Astrocyte of the hippocampus (primary cell): ENCODE data around the gene TAS2R3.
A peak's percentile ranks its signal among the peaks of the same experiment; 100 is the strongest.
"Not testable (repeated sequence)": the region's sequence is repeated elsewhere in the genome, so short reads cannot be mapped to it uniquely, and the experiment has no call there.

Source experiments
- DNase-seq: peaks from one replicate; pipeline ENCODE4 v3.0.0; 2011; ENCODE audit warnings: low read depth, low spot score

Gene TAS2R3, protein sequence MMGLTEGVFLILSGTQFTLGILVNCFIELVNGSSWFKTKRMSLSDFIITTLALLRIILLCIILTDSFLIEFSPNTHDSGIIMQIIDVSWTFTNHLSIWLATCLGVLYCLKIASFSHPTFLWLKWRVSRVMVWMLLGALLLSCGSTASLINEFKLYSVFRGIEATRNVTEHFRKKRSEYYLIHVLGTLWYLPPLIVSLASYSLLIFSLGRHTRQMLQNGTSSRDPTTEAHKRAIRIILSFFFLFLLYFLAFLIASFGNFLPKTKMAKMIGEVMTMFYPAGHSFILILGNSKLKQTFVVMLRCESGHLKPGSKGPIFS

GRCh38 chr7:141763797-141764196 is at the start of gene TAS2R3:
Gene TAS2R3, plus strand, starts transcription at chr7:141764097. Its CDS starts 62 bp downstream, at chr7:141764159.
- DNase-seq, result no peak

DNA sequence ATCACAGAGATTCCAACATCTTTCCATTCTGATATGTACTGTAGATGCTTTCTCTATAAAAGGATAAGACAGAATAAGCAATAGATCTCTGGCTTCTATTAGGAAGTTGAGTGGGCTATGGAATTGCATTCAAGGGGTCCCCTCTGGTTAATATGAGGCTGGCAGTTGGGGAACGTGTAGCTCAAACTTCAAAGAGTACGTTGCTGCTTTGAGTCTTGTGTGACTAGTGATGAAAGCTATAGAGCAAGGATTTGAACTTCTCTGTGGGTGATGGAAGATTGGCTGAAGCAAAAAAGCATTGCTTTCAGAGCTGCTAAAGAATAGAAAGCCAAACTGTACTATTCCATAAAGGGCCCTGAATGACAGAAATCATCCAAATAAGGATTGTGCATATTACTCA is 49.3 kb upstream of the TAS2R3 start:
- no peak for DNase-seq

- no peak for DNase-seq
Measured at GRCh38 chr7:141715018-141715417, 48.9 kb upstream of the TAS2R3 start.

DNA sequence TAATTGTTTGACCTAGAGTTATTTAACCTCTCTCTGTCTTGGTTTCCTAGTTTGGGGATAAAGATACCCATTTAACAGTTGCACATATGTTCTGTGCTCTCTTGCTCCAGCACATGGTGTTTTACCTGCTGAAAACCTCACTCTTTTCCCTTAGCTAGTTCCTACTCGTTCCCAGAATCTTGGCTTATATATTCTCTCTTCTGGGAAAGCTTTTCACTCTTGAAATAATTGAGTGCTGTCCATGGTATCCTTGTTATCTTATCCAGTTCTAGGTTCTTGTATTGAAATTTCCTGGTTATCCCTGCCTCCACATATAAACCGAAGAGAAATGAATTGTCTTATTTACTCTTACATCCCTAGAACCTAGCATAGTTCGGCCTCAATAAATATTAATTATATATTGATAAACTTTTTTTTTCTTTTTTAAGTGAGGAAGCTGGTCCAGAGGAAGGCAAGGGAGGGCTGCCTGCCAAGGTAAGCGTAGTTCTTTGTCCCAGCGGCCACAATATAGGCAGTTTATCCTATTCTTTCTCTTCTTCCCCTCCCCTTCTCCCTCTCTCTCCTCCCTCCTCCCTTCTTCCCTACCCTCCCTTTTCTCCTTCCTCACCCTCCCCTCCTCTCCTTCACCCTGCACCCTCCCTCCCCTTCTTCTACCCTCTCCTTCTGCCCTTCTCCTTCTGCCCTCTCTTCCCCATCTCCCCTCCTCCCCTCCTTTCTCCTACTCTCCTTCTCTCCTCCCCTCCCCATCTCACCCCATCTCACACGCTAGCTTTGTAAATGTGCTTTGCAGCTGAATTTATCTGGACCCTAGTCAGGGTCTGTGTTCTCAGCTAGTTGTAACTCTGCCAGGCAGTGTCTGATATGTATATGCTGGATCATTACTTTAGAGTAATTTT is 47.9 kb upstream of the TAS2R3 start:
- no peak for DNase-seq

DNA sequence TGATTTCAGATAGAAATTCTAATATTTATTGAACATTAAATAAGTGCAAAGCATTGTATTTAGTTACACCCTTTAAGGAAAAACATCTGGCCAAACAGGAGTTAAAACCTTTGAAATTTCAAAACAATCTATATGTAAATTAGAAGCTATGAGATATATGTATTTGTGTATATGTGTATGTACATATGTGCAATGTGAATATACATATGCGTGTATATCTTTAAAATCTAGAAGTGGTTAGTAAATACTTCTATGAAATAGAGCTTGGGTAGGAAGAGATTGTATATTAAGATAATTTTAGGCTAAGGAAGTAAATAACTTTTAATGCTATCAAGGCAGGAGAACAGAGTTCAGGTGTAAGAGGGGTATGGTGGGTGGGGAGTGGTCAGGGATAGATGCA is 46.4 kb upstream of the TAS2R3 start:
- DNase-seq, result no peak

DNA sequence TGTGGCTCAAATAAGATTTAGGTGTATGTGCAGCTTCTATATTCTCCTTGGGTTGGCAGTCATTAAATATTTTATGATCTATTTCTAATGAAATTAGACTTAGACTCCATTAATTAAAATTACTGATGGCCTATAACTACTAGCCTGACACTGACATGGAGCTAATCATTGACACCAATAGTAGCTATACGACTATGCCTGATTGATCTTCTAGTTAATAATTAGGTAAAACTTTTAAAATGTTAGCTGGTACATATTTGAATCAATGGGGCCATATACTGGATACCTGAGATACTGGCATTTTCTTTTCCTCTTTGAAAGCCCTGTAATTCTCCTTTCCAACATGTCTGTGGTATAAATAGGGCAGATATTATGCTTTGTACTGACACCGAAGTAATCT is 41.4 kb upstream of the TAS2R3 start:
- no peak for DNase-seq

DNA sequence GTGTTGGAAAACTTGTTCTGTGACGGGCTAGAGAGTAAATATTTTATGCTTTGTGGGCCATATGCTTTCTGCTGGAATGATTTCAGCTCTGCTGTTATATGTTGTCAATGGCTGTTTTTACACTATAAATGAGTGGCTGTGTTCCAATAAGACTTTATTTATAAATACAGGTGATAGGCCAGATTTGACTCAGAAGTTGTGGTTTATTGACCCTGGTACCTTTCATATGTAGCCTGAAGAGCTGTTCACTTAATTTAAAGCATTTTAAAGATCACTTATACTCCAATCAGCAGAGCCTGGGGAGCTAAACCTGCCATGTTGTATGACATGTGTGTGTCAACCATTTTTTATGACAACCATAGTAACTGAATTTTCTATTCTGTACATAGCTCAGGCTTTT is 34.9 kb upstream of the TAS2R3 start:
- DNase-seq, result no peak

DNA sequence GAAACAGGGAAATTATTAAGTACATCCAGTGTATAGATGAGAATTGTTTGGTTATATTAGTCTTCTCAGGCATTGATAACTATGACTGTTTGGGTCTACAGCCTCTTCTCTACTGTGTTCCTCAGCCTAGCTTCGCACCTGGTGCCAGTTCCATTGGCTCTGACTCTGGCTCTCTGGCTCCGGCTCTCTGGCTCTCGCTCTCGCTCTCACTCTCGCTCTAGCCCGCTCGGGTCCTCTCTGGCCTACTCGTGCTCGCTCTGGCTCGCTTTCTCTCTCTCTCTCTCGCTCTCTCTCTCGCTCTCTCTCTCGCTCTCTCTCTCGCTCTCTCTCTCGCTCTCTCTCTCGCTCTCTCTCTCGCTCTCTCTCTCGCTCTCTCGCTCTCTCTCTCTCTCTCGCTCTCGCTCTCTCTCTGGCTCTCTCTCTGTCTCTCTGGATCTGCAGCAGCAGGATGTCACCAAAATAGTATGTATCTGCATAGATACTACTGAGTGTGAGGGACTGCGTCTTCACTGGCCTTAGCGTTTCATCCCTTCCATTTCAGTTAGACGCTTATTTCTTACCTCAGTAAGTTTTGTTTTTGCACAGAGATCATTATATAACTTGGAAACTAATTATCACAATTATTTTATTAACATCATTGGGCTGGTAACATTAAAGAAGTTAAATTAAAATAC is 32.3 kb upstream of the TAS2R3 start:
- no peak for DNase-seq

DNA sequence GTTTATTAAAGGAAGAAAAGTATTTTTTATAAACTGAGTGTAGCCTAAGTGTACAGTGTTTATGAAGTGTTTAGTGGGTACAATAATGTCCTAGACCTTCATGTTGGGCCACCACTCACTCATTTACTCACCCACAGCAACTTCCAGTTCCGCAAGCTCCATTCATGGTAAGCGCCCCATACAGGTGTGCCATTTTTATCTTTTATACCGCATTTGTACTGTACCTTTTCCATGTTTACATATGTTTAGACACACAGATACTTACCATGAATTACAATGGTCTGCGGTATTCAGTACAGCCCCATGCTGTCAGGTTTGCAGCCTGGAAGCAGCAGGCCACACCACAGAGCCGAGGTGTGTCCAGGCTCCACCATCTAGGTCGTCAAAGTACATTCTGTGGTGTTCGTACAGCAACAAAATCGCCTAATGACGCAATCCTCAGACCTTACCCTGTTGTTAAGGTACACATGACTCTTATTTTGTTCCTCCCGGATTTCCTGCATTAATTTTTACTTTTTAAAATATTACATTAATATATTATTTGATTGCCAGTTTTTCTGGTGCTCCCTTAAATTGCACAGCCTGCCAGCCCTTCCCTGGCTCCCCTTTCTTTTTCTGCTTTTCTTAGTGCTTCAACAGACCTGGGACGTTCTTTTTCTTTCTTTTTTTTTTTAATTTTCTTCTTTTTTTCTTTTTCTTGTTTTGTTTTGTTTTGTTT is 26.6 kb upstream of the TAS2R3 start:
- DNase-seq, result peak; percentile 4

DNA sequence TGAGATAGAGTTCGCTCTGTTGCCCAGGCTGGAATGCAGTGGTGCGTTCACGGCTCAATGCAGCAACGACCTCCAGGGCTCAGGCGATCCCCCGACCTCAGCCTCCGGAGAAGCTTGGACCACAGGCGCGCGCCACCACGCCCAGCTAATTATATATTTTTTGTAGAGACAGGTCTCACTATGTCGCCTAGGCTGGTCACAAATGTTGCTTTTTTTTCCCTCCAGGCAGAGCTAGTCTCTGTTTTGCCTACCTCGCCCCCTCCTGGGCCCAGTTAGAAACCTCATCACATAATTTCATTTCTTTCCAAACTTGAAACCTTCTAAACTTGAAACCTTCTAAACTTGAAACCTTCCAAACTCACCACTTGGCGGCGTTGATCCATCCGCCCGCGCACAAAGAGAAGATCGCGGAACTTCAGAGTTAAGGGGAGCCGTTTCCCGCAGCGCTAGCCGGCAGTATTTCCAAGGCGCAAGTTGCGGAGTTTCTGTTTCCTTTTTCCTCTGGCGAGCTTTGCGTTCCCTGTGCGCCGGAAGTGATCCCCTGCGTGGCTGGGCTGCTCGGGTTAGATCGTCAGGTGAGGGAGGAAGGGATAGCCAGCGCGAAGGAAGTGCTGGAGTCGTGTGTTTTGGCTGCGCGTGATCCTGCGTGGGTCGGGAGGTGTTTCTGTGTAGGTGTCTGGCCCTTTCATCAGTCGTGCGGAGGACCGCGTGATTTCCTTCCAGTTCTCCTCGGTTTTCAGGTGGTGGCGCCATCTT is 25.9 kb upstream of the TAS2R3 start, which contains the start of gene SSBP1:
Gene SSBP1 (plus strand): TSS at position 523 of the 756 bp plus-strand sequence. CDS start 809 bp downstream, outside the sequence.
- peak; percentile 98 for DNase-seq

GRCh38 chr7:141738592-141739013 is 25.3 kb upstream of the TAS2R3 start:
- no peak for DNase-seq

DNA sequence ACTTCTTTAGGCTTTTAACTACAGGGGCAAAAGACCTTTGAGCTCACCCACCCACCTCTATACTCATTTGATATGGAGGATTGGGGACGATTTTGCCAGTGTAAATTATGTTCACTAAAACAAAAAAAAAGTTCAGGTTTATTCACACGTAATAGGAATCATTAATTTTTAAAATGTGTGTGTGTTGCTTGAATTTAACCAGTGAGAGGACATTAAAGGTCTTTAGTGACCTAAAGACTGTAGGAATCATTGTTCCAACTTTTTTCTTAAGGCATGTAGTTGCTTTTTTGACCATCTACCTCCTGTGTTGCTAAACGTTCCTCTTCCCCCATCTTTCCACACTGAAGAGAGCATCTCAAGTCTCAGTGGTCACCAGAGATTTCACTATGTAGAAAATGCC is 24.6 kb upstream of the TAS2R3 start:
- no peak for DNase-seq

- no peak for DNase-seq
Measured at GRCh38 chr7:141742229-141742628, 21.7 kb upstream of the TAS2R3 start.

- no peak for DNase-seq
Measured at GRCh38 chr7:141744131-141744530, 19.8 kb upstream of the TAS2R3 start.

- DNase-seq, result peak; percentile 74
Measured at GRCh38 chr7:141748396-141748795, 15.5 kb upstream of the TAS2R3 start.

GRCh38 chr7:141751904-141752303 is 12.0 kb upstream of the TAS2R3 start:
- peak; percentile 30 for DNase-seq

DNA sequence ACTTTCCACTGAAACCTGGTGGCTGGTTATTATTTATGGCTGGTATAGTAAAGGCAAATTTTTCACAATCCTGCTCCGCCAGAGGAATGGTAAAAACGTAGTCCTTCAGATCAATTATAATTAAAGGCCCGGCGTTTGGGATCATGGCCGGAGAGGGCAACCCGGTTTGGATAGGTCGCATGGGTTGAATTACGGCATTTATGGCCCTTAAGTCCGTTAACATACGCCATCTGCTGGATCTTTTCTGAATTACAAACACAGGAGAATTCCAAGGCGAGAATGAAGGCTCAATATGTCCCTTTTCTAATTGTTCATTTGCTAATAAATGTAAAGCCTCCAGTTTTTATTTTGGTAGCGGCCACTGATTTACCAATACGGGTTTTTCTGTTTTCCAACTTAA is 11.3 kb upstream of the TAS2R3 start:
- no peak for DNase-seq

GRCh38 chr7:141754939-141755338 is 9.0 kb upstream of the TAS2R3 start:
- DNase-seq, result peak; percentile 7

DNA sequence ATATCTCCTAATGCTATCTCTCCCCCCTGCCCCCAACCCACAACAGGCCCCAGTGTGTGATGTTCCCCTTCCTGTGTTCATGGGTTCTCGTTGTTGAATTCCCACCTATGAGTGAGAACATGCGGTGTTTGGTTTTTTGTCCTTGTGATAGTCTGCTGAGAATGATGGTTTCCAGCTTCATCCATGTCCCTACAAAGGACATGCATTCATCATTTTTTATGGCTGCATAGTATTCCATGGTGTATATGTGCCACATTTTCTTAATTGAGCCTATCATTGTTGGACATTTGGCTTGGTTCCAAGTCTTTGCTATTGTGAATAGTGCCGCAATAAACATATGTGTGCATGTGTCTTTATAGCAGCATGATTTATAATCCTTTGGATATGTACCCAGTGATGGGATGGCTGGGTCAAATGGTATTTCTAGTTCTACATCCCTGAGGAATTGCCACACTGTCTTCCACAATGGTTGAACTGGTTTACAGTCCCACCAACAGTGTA is 6.2 kb downstream of the TAS2R3 start:
- not testable (repeated sequence) for DNase-seq

GRCh38 chr7:141776374-141776773 is 12.5 kb downstream of the TAS2R3 start, which contains the start of gene TAS2R4:
Gene TAS2R4, plus strand, starts transcription at chr7:141776674. Its CDS starts 1,815 bp downstream, at chr7:141778489.
- no peak for DNase-seq
